ENCODE data around the gene EVL. TPM values are rescaled to one million over a fixed set of nuclear protein-coding genes. Genes with fewer than 3 reads are reported as not detected.

The EVL gene
- total and polyA plus RNA-seq, 2 donors from 2014 or later, result 54.8 to 84.1 TPM

GRCh38 chr14:100134586-100134985, 69.4 kb downstream of the EVL start:
- Histone ChIP-seq H3K9me3 (ENCODE audit: control insufficient read depth in 2 of 3, insufficient read depth in 1 of 3, low read length in 3 of 3) (no peaks in the 10 kb centered on the region), H3K36me3 (ENCODE audit: control insufficient read depth in 2 of 3, insufficient read depth in 3 of 3, low read length in 3 of 3) (peaks cover 0 to 6% (median 2%) of the 10 kb centered on the region in 3 donors), H3K4me3 (ENCODE audit: low read length in 3 of 3) (no peak overlapping the region), H3K27ac (ENCODE audit: low read depth in 2 of 2, low read length in 2 of 2) (no peak overlapping the region), H3K27me3 (ENCODE audit: control insufficient read depth, insufficient read depth, low read length) (no peaks in the 10 kb centered on the region), H3K4me1 (ENCODE audit: control insufficient read depth in 2 of 3, insufficient read depth in 2 of 3, low read depth in 1 of 3, low read length in 3 of 3) (no peaks in the 10 kb centered on the region), H3K9ac (ENCODE audit: low read length in 3 of 3) (no peak overlapping the region)
- DNase-seq, result peak in 3 of 5 donors; percentile 31 to 93 (median 39)
- no peak for FAIRE-seq
- TF ChIP-seq, protein P1, sequence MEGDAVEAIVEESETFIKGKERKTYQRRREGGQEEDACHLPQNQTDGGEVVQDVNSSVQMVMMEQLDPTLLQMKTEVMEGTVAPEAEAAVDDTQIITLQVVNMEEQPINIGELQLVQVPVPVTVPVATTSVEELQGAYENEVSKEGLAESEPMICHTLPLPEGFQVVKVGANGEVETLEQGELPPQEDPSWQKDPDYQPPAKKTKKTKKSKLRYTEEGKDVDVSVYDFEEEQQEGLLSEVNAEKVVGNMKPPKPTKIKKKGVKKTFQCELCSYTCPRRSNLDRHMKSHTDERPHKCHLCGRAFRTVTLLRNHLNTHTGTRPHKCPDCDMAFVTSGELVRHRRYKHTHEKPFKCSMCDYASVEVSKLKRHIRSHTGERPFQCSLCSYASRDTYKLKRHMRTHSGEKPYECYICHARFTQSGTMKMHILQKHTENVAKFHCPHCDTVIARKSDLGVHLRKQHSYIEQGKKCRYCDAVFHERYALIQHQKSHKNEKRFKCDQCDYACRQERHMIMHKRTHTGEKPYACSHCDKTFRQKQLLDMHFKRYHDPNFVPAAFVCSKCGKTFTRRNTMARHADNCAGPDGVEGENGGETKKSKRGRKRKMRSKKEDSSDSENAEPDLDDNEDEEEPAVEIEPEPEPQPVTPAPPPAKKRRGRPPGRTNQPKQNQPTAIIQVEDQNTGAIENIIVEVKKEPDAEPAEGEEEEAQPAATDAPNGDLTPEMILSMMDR (IDR thresholded peaks at IDR 0.05; ENCODE audit: borderline replicate concordance, extremely low read depth, insufficient read depth), result no peak
- intact Hi-C loops (cut with DNase I), result no loop called here

DNA sequence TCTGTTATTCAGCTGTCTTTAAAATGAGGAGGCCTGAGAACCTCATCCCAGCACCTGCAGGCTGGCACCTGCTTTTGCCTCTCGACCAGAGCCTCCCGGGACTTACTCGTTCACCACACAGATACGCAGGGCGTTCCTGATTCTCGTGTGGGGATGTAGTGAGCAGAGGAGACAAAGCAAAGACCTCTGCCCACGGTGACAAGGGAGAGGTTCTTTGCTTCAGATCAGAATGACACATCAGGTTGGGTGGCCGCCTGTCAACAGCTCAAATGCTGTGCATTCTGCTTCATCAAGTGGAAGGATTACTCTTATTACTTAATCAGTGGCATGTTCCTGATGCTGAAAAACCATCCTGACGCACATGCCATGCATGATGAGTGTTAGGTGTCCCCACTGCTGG, 69.9 kb downstream of the EVL start:
- Histone ChIP-seq H3K9ac (ENCODE audit: low read length in 3 of 3) (no peak overlapping the region), H3K4me3 (ENCODE audit: low read length in 3 of 3) (no peak overlapping the region), H3K9me3 (ENCODE audit: control insufficient read depth in 2 of 3, insufficient read depth in 1 of 3, low read length in 3 of 3) (no peaks in the 10 kb centered on the region), H3K4me1 (ENCODE audit: control insufficient read depth in 2 of 3, insufficient read depth in 2 of 3, low read depth in 1 of 3, low read length in 3 of 3) (no peaks in the 10 kb centered on the region), H3K27me3 (ENCODE audit: control insufficient read depth, insufficient read depth, low read length) (no peaks in the 10 kb centered on the region), H3K27ac (ENCODE audit: low read depth in 2 of 2, low read length in 2 of 2) (no peak overlapping the region), H3K36me3 (ENCODE audit: control insufficient read depth in 2 of 3, insufficient read depth in 3 of 3, low read length in 3 of 3) (peaks cover 0 to 6% (median 2%) of the 10 kb centered on the region in 3 donors)
- FAIRE-seq (no peak), DNase-seq (no peak)
- TF ChIP-seq, protein P1 (IDR thresholded peaks at IDR 0.05; ENCODE audit: borderline replicate concordance, extremely low read depth, insufficient read depth), result no peak
- intact Hi-C loops (cut with DNase I), result no loop called here

- intact Hi-C loops (cut with DNase I), result no loop called here
- no peak overlapping the region for H3K9ac ChIP-seq (ENCODE audit: low read length in 3 of 3)
- no peaks in the 10 kb centered on the region for H3K9me3 ChIP-seq (ENCODE audit: control insufficient read depth in 2 of 3, insufficient read depth in 1 of 3, low read length in 3 of 3)
- no peak for FAIRE-seq
- no peaks in the 10 kb centered on the region for H3K27me3 ChIP-seq (ENCODE audit: control insufficient read depth, insufficient read depth, low read length)
- peaks cover 0 to 3% (median 2%) of the 10 kb centered on the region in 3 donors for H3K36me3 ChIP-seq (ENCODE audit: control insufficient read depth in 2 of 3, insufficient read depth in 3 of 3, low read length in 3 of 3)
- H3K4me3 ChIP-seq (ENCODE audit: low read length in 3 of 3), result no peak overlapping the region
- no peaks in the 10 kb centered on the region for H3K4me1 ChIP-seq (ENCODE audit: control insufficient read depth in 2 of 3, insufficient read depth in 2 of 3, low read depth in 1 of 3, low read length in 3 of 3)
- TF ChIP-seq, protein P1 (IDR thresholded peaks at IDR 0.05; ENCODE audit: borderline replicate concordance, extremely low read depth, insufficient read depth), result no peak
- no peak for DNase-seq
- H3K27ac ChIP-seq (ENCODE audit: low read depth in 2 of 2, low read length in 2 of 2), result no peak overlapping the region
Measured at GRCh38 chr14:100135784-100136183, 70.6 kb downstream of the EVL start.

DNA sequence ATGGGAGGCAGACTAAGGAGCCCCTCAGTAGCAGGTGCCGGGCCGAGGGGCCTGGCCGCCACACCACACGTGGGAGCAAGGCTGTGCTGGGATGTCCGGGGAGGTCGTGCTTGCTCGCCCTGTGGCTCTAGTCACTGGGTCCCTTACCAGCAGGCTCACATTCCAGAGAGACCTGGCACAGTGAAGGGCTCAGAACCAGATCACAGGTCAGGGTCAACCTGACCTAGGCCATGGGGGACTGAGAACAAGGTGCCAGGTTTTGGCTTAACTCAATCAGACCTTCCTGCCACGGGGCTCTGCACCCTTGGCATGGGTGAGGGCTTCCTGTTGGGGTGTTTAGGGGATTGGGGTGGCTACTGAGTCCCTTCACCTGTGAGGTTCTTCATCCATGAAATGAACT, 72.0 kb downstream of the EVL start:
- intact Hi-C loops (cut with DNase I), result no loop called here
- TF ChIP-seq, protein P1 (IDR thresholded peaks at IDR 0.05; ENCODE audit: borderline replicate concordance, extremely low read depth, insufficient read depth), result no peak
- FAIRE-seq (no peak), DNase-seq (no peak)
- H3K4me3 ChIP-seq (ENCODE audit: low read length in 3 of 3), result no peak overlapping the region
- no peaks in the 10 kb centered on the region for H3K27me3 ChIP-seq (ENCODE audit: control insufficient read depth, insufficient read depth, low read length)
- H3K9ac ChIP-seq (ENCODE audit: low read length in 3 of 3), result no peak overlapping the region
- H3K9me3 ChIP-seq (ENCODE audit: control insufficient read depth in 2 of 3, insufficient read depth in 1 of 3, low read length in 3 of 3), result no peaks in the 10 kb centered on the region
- H3K4me1 ChIP-seq (ENCODE audit: control insufficient read depth in 2 of 3, insufficient read depth in 2 of 3, low read depth in 1 of 3, low read length in 3 of 3), result peaks cover 0 to 7% (median 5%) of the 10 kb centered on the region in 3 donors
- peaks cover 0 to 2% (median 0%) of the 10 kb centered on the region in 3 donors for H3K36me3 ChIP-seq (ENCODE audit: control insufficient read depth in 2 of 3, insufficient read depth in 3 of 3, low read length in 3 of 3)
- H3K27ac ChIP-seq (ENCODE audit: low read depth in 2 of 2, low read length in 2 of 2), result no peak overlapping the region
